Heart left ventricle (tissue), 13 donors: ENCODE data around the gene SFTPD.

Experiments used
- POLR2A ChIP-seq, 2 donors: fragments of 450-650 bp; IDR thresholded peaks; one replicate each; pipeline ENCODE4 v1.6.1; 2017; ENCODE audit warnings: antibody characterized with exemption in 2 of 2, mild to moderate bottlenecking in 2 of 2, moderate library complexity in 2 of 2
- TF ChIP-seq, protein P1 (sequence below), 12 donors: fragments of 200-600 bp; sonication (generic) in 4 of 12; IDR thresholded peaks; one replicate each; pipeline versions ENCODE4 v1.5.0 to v1.8.0; 2018 to 2022; ENCODE audit warnings: antibody characterized with exemption in 12 of 12, mild to moderate bottlenecking in 5 of 12
- donor health status: ischemic (EF 13 %, LVEDD 7.1; RV severe dilation, severe dysfunction).
- donor health status: DM: no; HTN: yes; CAD: no.
- donor health status: DM: no; HTN: no; CAD: no.
- donor health status: ischemic (EF 25% LVEDD 6.9; RV normal size, moderate dysfunction).
- donor health status: ischemic (EF 25% LVEDD 5.7; RV mildly dilated, moderate dysfunction).
- donor health status: ischemic (EF 35%, LVEDD 5.7; RV mildly dilated, moderate dysfunction).
- donor health status: nonischemic (EF 11% LVEDD 7.7; RV severe dilation, severe dysfunction).
- donor health status: DM: yes; HTN: yes; CAD: no.
- donor health status: PGD.
- donor health status: ischemic (EF 29% LVEDD 5.4; RV normal size, mild dysfunction).
- donor health status: nonischemic (EF 23%, LVEDD 6.1; RV moderate dilation, normal function).

- TF ChIP-seq, protein P1, sequence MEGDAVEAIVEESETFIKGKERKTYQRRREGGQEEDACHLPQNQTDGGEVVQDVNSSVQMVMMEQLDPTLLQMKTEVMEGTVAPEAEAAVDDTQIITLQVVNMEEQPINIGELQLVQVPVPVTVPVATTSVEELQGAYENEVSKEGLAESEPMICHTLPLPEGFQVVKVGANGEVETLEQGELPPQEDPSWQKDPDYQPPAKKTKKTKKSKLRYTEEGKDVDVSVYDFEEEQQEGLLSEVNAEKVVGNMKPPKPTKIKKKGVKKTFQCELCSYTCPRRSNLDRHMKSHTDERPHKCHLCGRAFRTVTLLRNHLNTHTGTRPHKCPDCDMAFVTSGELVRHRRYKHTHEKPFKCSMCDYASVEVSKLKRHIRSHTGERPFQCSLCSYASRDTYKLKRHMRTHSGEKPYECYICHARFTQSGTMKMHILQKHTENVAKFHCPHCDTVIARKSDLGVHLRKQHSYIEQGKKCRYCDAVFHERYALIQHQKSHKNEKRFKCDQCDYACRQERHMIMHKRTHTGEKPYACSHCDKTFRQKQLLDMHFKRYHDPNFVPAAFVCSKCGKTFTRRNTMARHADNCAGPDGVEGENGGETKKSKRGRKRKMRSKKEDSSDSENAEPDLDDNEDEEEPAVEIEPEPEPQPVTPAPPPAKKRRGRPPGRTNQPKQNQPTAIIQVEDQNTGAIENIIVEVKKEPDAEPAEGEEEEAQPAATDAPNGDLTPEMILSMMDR (IDR thresholded peaks at IDR 0.05), result no peak
- no peak for TF ChIP-seq POLR2A (IDR thresholded peaks at IDR 0.05)
Measured at GRCh38 chr10:79925614-79926013, 23.3 kb downstream of the SFTPD start.
